NCI-H446 treated with DMSO at 0.1 percent for 48 hours (cell line): ENCODE measurements around the gene HJURP.

Experiments
- DNase-seq: peaks from one replicate; lab custom pipeline; 2025; lab: John Stamatoyannopoulos, UW

Gene HJURP

GRCh38 chr2:233792720-233793119, 61.6 kb downstream of the HJURP start:
- no peak for DNase-seq

GRCh38 chr2:233791883-233792329, 62.4 kb downstream of the HJURP start:
- DNase-seq: no peak

GRCh38 chr2:233791151-233791882, 63.0 kb downstream of the HJURP start:
- no peak for DNase-seq

DNA sequence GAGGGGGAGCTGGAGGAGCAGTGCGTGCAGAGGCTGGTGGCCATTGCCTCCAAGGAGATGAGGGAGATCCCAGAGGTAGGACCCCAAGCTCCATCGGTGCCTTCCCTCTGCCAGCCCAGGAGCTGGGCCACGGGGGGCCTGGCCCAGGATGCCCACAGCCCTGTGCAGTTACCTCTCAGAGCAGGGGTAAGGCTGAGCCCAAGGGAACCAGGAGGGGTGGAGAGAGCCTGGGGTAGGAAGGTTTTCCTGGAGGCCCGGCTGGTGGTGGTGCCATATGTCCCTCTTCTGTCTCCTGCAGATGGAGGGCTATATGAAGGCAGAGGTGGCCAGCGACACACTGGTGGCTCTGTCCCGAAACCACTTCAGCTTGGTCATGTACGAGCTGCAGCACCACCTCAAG, 64.8 kb downstream of the HJURP start:
- no peak for DNase-seq
